Measurements from ENCODE around the gene NAT9.

NAT9 gene

GRCh38 chr17:74766413-74766812 lies 9.7 kb downstream of the NAT9 start:
- Histone ChIP-seq H3K4me1 (ENCODE audit: control insufficient read depth, low read depth, low read length) (peaks cover 17% of the 10 kb centered on the region), H3K27ac (ENCODE audit: low read length) (no peak overlapping the region), H3K9ac (ENCODE audit: low read length) (no peak overlapping the region), H3K4me3 (ENCODE audit: low read length) (no peak overlapping the region), H3K36me3 (ENCODE audit: control insufficient read depth, low read depth, low read length) (peaks cover 23% of the 10 kb centered on the region), H3K9me3 (ENCODE audit: control insufficient read depth, low read depth, low read length) (no peaks in the 10 kb centered on the region), H3K27me3 (ENCODE audit: control insufficient read depth, insufficient read depth, low read length) (no peaks in the 10 kb centered on the region)

DNA sequence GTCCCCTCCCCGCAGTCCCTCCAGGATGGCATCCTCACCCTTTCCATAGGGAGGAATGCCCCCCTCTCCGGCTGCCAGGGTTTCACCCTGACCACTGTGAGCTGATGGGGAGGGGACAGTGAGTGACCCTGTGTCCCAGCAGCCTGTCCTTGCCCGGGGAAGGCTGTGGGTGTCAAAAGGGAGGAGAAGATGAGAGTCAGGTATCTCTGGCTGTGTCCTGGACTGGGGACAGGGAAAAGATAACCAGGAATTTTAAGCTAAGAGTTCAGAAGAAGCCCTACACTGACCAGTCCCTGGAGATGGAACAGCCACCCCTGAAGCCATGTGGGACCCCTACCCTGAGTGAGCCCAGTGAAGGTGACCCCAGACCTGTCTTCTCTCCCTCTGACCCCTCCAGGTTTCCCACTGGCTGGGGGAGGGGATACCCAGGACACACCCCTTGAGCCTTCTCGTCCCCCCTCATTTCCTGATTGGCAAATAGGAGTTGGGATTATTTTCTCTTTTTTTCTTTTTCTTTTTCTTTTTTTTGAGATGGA lies 11.3 kb downstream of the NAT9 start:
- H3K27me3 ChIP-seq (ENCODE audit: control insufficient read depth, insufficient read depth, low read length) = no peaks in the 10 kb centered on the region
- no peak overlapping the region for H3K4me3 ChIP-seq (ENCODE audit: low read length)
- H3K27ac ChIP-seq (ENCODE audit: low read length) = no peak overlapping the region
- H3K36me3 ChIP-seq (ENCODE audit: control insufficient read depth, low read depth, low read length) = peaks cover 11% of the 10 kb centered on the region
- no peak overlapping the region for H3K9ac ChIP-seq (ENCODE audit: low read length)
- peaks cover 33% of the 10 kb centered on the region for H3K4me1 ChIP-seq (ENCODE audit: control insufficient read depth, low read depth, low read length)
- no peaks in the 10 kb centered on the region for H3K9me3 ChIP-seq (ENCODE audit: control insufficient read depth, low read depth, low read length)

DNA sequence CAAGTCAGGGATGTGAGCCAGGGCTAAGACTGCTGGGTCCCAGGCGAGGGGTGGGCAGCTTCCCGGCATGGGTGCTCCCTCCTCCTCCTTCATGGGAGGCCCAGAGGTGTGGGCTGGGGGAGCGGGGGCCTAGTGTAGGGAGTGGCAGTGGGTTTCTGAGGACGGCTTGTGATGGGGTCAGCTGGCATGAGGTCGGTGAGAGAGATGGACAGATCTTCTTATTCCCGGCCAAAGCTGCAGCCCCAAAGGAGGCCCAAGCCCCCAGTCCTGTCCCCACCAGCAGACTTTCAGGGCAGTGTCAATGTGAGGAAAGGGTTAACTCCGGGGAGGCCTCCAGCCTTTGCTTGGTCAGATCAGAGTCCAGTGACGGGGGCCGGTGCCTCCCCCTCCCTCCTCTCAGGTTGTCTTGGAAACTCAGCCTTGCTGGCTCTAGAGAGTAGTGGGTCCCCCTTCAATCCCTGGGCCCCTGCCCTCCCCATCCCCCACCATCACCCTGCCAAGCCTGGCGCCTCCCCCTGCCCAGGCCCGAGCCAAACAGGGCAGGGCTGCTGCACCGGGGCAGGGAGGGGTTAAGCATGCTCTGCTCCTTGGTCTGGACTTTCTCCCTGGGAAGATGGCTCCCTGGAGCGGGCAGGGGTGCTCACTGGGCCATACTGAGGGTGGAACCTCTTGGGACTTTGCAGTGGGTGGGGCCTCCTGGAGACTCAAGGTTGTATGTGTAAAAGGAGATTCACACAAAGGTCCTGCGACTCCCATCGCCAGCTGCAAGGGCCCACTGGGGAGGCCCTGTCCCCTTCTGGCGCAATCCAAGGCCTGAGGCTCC lies 12.4 kb downstream of the NAT9 start:
- Histone ChIP-seq H3K27me3 (ENCODE audit: control insufficient read depth, insufficient read depth, low read length) (no peaks in the 10 kb centered on the region), H3K9me3 (ENCODE audit: control insufficient read depth, low read depth, low read length) (no peaks in the 10 kb centered on the region), H3K36me3 (ENCODE audit: control insufficient read depth, low read depth, low read length) (peaks cover 5% of the 10 kb centered on the region), H3K4me3 (ENCODE audit: low read length) (no peak overlapping the region), H3K27ac (ENCODE audit: low read length) (no peak overlapping the region), H3K4me1 (ENCODE audit: control insufficient read depth, low read depth, low read length) (peaks cover 40% of the 10 kb centered on the region), H3K9ac (ENCODE audit: low read length) (no peak overlapping the region)

- no peak overlapping the region for H3K27ac ChIP-seq (ENCODE audit: low read length)
- no peak overlapping the region for H3K9ac ChIP-seq (ENCODE audit: low read length)
- no peaks in the 10 kb centered on the region for H3K36me3 ChIP-seq (ENCODE audit: control insufficient read depth, low read depth, low read length)
- peaks cover 44% of the 10 kb centered on the region for H3K4me1 ChIP-seq (ENCODE audit: control insufficient read depth, low read depth, low read length)
- no peaks in the 10 kb centered on the region for H3K9me3 ChIP-seq (ENCODE audit: control insufficient read depth, low read depth, low read length)
- H3K4me3 ChIP-seq (ENCODE audit: low read length) = no peak overlapping the region
- H3K27me3 ChIP-seq (ENCODE audit: control insufficient read depth, insufficient read depth, low read length) = no peaks in the 10 kb centered on the region
These were observed 14.2 kb downstream of the NAT9 start for GRCh38 chr17:74761931-74762330.

- no peak overlapping the region for H3K9ac ChIP-seq (ENCODE audit: low read length)
- H3K4me3 ChIP-seq (ENCODE audit: low read length) = no peak overlapping the region
- H3K36me3 ChIP-seq (ENCODE audit: control insufficient read depth, low read depth, low read length) = no peaks in the 10 kb centered on the region
- no peaks in the 10 kb centered on the region for H3K27me3 ChIP-seq (ENCODE audit: control insufficient read depth, insufficient read depth, low read length)
- H3K27ac ChIP-seq (ENCODE audit: low read length) = no peak overlapping the region
- no peaks in the 10 kb centered on the region for H3K9me3 ChIP-seq (ENCODE audit: control insufficient read depth, low read depth, low read length)
- peaks cover 44% of the 10 kb centered on the region for H3K4me1 ChIP-seq (ENCODE audit: control insufficient read depth, low read depth, low read length)
These were observed 14.7 kb downstream of the NAT9 start for GRCh38 chr17:74761419-74761818.

DNA sequence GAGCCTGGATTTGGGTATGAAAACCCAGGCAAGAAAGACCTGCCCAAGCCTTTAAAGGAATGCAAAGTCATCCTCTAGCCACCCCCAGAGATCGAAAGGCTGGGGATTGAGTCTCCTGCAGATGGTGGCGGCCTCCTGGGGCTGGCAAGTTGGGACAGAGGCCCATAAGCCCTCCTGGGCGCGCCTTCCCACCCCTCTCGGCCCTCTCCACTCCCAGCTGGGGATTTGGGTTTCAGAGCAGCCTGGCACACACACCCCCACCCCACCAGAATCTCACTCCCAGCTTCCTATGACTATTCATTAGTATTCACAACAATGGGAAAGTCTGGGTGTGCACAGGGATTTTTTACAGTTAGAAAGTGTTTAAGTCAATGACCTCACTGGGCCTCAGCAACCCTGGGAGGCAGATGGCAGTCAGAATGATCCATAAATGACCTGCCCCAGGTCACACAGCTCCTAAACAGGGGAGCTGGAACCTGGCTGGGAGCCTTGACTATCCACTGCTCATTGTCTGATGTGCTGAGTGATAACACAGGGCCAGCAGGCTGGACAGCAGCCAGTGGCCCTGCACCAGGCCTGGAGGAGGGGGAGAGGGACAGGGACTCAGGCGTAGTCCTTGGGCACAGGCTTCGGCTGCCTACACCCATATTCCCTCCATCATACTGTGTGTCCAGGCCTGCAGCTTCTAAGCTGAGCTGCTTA lies 15.6 kb downstream of the NAT9 start:
- peak overlapping the region; percentile 73 for H3K27ac ChIP-seq (ENCODE audit: low read length)

DNA sequence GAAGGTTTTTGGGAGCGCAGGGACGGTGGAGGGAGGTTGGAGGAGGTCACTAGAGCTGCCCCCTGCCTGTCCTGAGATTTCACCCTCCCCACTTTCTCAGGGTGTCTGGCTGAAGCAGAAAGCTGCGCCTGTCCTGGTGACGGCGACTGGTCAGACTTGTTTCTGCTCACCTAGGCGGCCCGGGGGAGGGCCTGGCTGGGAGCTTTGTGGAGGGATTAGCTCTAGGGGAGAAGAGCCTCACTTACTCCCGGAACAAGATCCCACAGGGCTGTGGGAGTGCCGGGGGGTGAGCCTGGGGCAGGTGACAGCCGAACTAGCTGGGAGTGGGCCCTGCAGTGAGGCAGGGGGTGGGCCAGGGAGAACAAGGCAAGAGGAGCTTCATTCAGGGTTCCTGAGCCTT lies 16.2 kb downstream of the NAT9 start:
- Histone ChIP-seq H3K27ac (ENCODE audit: low read length) (peak overlapping the region; percentile 73), H3K4me1 (ENCODE audit: control insufficient read depth, low read depth, low read length) (peaks cover 44% of the 10 kb centered on the region), H3K27me3 (ENCODE audit: control insufficient read depth, insufficient read depth, low read length) (no peaks in the 10 kb centered on the region), H3K9ac (ENCODE audit: low read length) (no peak overlapping the region), H3K9me3 (ENCODE audit: control insufficient read depth, low read depth, low read length) (no peaks in the 10 kb centered on the region), H3K36me3 (ENCODE audit: control insufficient read depth, low read depth, low read length) (no peaks in the 10 kb centered on the region), H3K4me3 (ENCODE audit: low read length) (peak overlapping the region; percentile 36)

More for the DNA sequence above, 15.6 kb downstream of the NAT9 start:
- no peak overlapping the region for H3K9ac ChIP-seq (ENCODE audit: low read length)
- H3K4me3 ChIP-seq (ENCODE audit: low read length) = peak overlapping the region; percentile 36
- H3K36me3 ChIP-seq (ENCODE audit: control insufficient read depth, low read depth, low read length) = no peaks in the 10 kb centered on the region
- no peaks in the 10 kb centered on the region for H3K9me3 ChIP-seq (ENCODE audit: control insufficient read depth, low read depth, low read length)
- no peaks in the 10 kb centered on the region for H3K27me3 ChIP-seq (ENCODE audit: control insufficient read depth, insufficient read depth, low read length)
- H3K4me1 ChIP-seq (ENCODE audit: control insufficient read depth, low read depth, low read length) = peaks cover 44% of the 10 kb centered on the region

GRCh38 chr17:74759243-74759801 lies 16.8 kb downstream of the NAT9 start:
- Histone ChIP-seq H3K27me3 (ENCODE audit: control insufficient read depth, insufficient read depth, low read length) (no peaks in the 10 kb centered on the region), H3K9ac (ENCODE audit: low read length) (no peak overlapping the region), H3K36me3 (ENCODE audit: control insufficient read depth, low read depth, low read length) (no peaks in the 10 kb centered on the region), H3K4me3 (ENCODE audit: low read length) (no peak overlapping the region), H3K4me1 (ENCODE audit: control insufficient read depth, low read depth, low read length) (peaks cover 41% of the 10 kb centered on the region), H3K27ac (ENCODE audit: low read length) (no peak overlapping the region), H3K9me3 (ENCODE audit: control insufficient read depth, low read depth, low read length) (no peaks in the 10 kb centered on the region)

DNA sequence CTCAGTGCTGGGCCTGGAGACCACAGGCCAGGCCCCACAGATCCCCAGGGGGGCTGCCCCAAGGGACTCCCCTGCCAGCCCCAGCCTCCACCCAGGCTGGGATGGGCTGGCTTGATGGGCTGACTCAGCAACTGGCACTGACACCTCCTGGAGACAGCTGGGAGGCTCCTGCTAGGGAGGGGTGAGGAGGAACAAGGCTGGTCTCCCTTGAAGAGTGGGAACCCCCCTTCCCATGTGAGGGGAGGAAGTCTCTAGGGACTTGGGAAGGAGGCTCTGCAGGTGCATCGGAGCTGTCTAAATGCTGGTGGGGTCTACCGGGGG lies 17.3 kb downstream of the NAT9 start:
- Histone ChIP-seq H3K4me1 (ENCODE audit: control insufficient read depth, low read depth, low read length) (peaks cover 36% of the 10 kb centered on the region), H3K36me3 (ENCODE audit: control insufficient read depth, low read depth, low read length) (no peaks in the 10 kb centered on the region), H3K9ac (ENCODE audit: low read length) (no peak overlapping the region)

GRCh38 chr17:74757931-74758847 lies 18.0 kb downstream of the NAT9 start:
- peaks cover 32% of the 10 kb centered on the region for H3K4me1 ChIP-seq (ENCODE audit: control insufficient read depth, low read depth, low read length)
- no peaks in the 10 kb centered on the region for H3K27me3 ChIP-seq (ENCODE audit: control insufficient read depth, insufficient read depth, low read length)
- H3K36me3 ChIP-seq (ENCODE audit: control insufficient read depth, low read depth, low read length) = no peaks in the 10 kb centered on the region
- H3K9me3 ChIP-seq (ENCODE audit: control insufficient read depth, low read depth, low read length) = no peaks in the 10 kb centered on the region
- H3K27ac ChIP-seq (ENCODE audit: low read length) = no peak overlapping the region
- no peak overlapping the region for H3K4me3 ChIP-seq (ENCODE audit: low read length)
- no peak overlapping the region for H3K9ac ChIP-seq (ENCODE audit: low read length)

More for the DNA sequence above, 17.3 kb downstream of the NAT9 start:
- H3K27ac ChIP-seq (ENCODE audit: low read length) = no peak overlapping the region
- no peak overlapping the region for H3K4me3 ChIP-seq (ENCODE audit: low read length)
- H3K27me3 ChIP-seq (ENCODE audit: control insufficient read depth, insufficient read depth, low read length) = no peaks in the 10 kb centered on the region
- H3K9me3 ChIP-seq (ENCODE audit: control insufficient read depth, low read depth, low read length) = no peaks in the 10 kb centered on the region

DNA sequence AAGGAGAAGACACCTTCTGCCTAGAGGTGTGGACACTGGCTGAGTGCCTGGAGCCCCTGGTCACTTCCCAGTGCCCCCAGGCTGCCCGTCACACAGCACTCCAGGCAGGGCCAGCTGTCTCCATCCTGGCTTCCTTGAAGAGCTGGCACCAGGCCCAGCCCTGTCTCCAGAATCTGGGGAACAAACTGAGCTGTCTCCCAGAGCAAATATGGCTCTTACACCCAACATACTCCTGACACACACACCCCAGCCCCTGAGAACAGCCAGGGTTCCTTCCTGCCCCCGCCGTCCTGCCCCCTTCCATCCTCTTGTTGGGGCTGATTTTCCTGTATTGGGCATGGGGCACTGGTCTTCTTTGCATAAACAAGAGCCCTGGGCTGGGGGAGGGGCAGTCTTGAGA lies 18.6 kb downstream of the NAT9 start:
- no peaks in the 10 kb centered on the region for H3K36me3 ChIP-seq (ENCODE audit: control insufficient read depth, low read depth, low read length)
- H3K27ac ChIP-seq (ENCODE audit: low read length) = no peak overlapping the region
- peaks cover 27% of the 10 kb centered on the region for H3K4me1 ChIP-seq (ENCODE audit: control insufficient read depth, low read depth, low read length)
- H3K9ac ChIP-seq (ENCODE audit: low read length) = no peak overlapping the region
- no peaks in the 10 kb centered on the region for H3K9me3 ChIP-seq (ENCODE audit: control insufficient read depth, low read depth, low read length)
- H3K4me3 ChIP-seq (ENCODE audit: low read length) = no peak overlapping the region
- no peaks in the 10 kb centered on the region for H3K27me3 ChIP-seq (ENCODE audit: control insufficient read depth, insufficient read depth, low read length)
